GM12878 (cell line): ENCODE results near the gene ALOXE3. TPM values are rescaled to one million over a fixed set of nuclear protein-coding genes. Genes with fewer than 3 reads are reported as not detected.

Source experiments
- ATAC-seq: fragments of 200-7000 bp; cut with Tn5 transposase; 3 replicates; pipeline ENCODE4 v1.9.1; 2020; ENCODE audit warnings: mild to moderate bottlenecking, moderate library complexity
- BruUV-seq: library from RNA; stranded (reverse); fragments of 400-500 nt; replicated peaks from 2 replicates; lab custom pipeline; 2021; lab: Mats Ljungman, UMichigan
- CTCF ChIA-PET: fragments of 300-600 bp; sonication (Branson Sonifier 250); formaldehyde crosslinking; extraction: SDS; loops from one replicate; lab custom pipeline; 2021; ENCODE audit warnings: inconsistent platforms; lab: Yijun Ruan, JAX
- POLR2A ChIA-PET: fragments of 350-600 bp; formaldehyde crosslinking; extraction: SDS; loops from one replicate; lab custom pipeline; 2021; ENCODE audit warnings: inconsistent platforms; lab: Charles Lee
- RAD21 ChIA-PET: fragments of 300-600 bp; sonication (Branson Sonifier 250); formaldehyde crosslinking; loops from one replicate; lab custom pipeline; 2023; ENCODE audit warnings: antibody characterized with exemption; ENCODE audit not compliant: unreplicated experiment; lab: Charles Lee
- SMC1A ChIA-PET: fragments of 300-600 bp; sonication (Branson Sonifier 250); formaldehyde crosslinking; loops from one replicate; lab custom pipeline; 2023; ENCODE audit not compliant: unreplicated experiment, uncharacterized antibody; lab: Charles Lee
- DNase-seq: peaks from one replicate; pipeline ENCODE4 v3.0.0-alpha.2; 2011; ENCODE audit warnings: low read depth, low spot score
- FAIRE-seq: peaks from 3 replicates; lab custom pipeline; 2011; peaks lifted over from hg19 to GRCh38; lab: Jason Lieb, UNC
- H2AFZ ChIP-seq: 2 replicates; pipeline ENCODE4 v1.6.0; 2011; ENCODE audit warnings: low read depth, low read length, control low read depth; ENCODE audit not compliant: control insufficient read depth
- H3K27ac ChIP-seq: 2 replicates; pipeline ENCODE4 v1.5.1; 2011; ENCODE audit warnings: control low read depth; ENCODE audit not compliant: control insufficient read depth, insufficient read depth
- H3K27me3 ChIP-seq, 2 experiments: replicated peaks in 1 of 2; 2 replicates each; pipeline versions ENCODE4 v1.6.0 to v1.6.1; 2011; ENCODE audit warnings: low read length in 1 of 2; ENCODE audit not compliant: control insufficient read depth in 2 of 2, insufficient read depth in 2 of 2
- H3K36me3 ChIP-seq, 2 experiments: 2 replicates each; pipeline ENCODE4 v1.5.1; 2011; ENCODE audit warnings: low read length in 1 of 2; ENCODE audit not compliant: control insufficient read depth in 2 of 2, insufficient read depth in 2 of 2
- H3K4me1 ChIP-seq: 2 replicates; pipeline ENCODE4 v1.6.1; 2011; ENCODE audit warnings: mild to moderate bottlenecking, low read length, moderate library complexity, mixed read lengths; ENCODE audit not compliant: control insufficient read depth, insufficient read depth
- H3K4me2 ChIP-seq: 2 replicates; pipeline ENCODE4 v1.6.0; 2011; ENCODE audit warnings: control low read depth; ENCODE audit not compliant: control insufficient read depth, insufficient read depth
- H3K4me3 ChIP-seq: fragments of 200-600 bp; sonication (generic); 2 replicates; pipeline ENCODE4 v1.5.1; 2016
- H3K79me2 ChIP-seq: 2 replicates; pipeline ENCODE4 v1.6.0; 2011; ENCODE audit warnings: low read length; ENCODE audit not compliant: control insufficient read depth, insufficient read depth
- H3K9ac ChIP-seq: 2 replicates; pipeline ENCODE4 v1.8.0; 2011; ENCODE audit warnings: low read length, control low read depth, mixed read lengths; ENCODE audit not compliant: control insufficient read depth, insufficient read depth
- H3K9me3 ChIP-seq: replicated peaks from 3 replicates; pipeline ENCODE4 v1.5.1; 2011; ENCODE audit warnings: mild to moderate bottlenecking, low read length; ENCODE audit not compliant: control insufficient read depth, insufficient read depth
- H4K20me1 ChIP-seq: 2 replicates; pipeline ENCODE4 v1.6.0; 2011; ENCODE audit not compliant: control insufficient read depth, insufficient read depth
- BCL3 ChIP-seq: IDR thresholded peaks from 2 replicates; pipeline ENCODE4 v1.6.1; 2011; ENCODE audit warnings: borderline replicate concordance, low read depth, mild to moderate bottlenecking, moderate library complexity, low read length; ENCODE audit not compliant: insufficient read depth, poor library complexity, severe bottlenecking
- HDGF ChIP-seq: fragments of 450-650 bp; IDR thresholded peaks from 2 replicates; pipeline ENCODE4 v1.6.1; 2016; ENCODE audit warnings: antibody characterized with exemption
- IRF4 ChIP-seq: IDR thresholded peaks from 2 replicates; pipeline ENCODE4 v1.6.1; 2011; ENCODE audit warnings: low read depth, low read length
- JUNB ChIP-seq: IDR thresholded peaks from 2 replicates; pipeline ENCODE4 v1.6.1; 2016; ENCODE audit warnings: antibody characterized with exemption, mild to moderate bottlenecking
- KLF5 ChIP-seq: fragments of 450-650 bp; IDR thresholded peaks from 2 replicates; pipeline ENCODE4 v1.6.1; 2014; ENCODE audit warnings: mild to moderate bottlenecking; ENCODE audit not compliant: partially characterized antibody
- MTA2 ChIP-seq: fragments of 450-650 bp; IDR thresholded peaks from 2 replicates; pipeline ENCODE4 v1.6.1; 2016; ENCODE audit warnings: low read depth, mild to moderate bottlenecking, moderate library complexity
- MYB ChIP-seq: fragments of 150-350 bp; IDR thresholded peaks from 2 replicates; pipeline ENCODE4 v1.6.1; 2014; ENCODE audit warnings: mild to moderate bottlenecking, low read depth, low read length, borderline replicate concordance
- NFYA ChIP-seq: IDR thresholded peaks from 2 replicates; pipeline ENCODE4 v1.6.1; 2011; ENCODE audit warnings: low read depth, mild to moderate bottlenecking, low read length, improper control_type of control experiment, borderline replicate concordance
- POLR2AphosphoS2 ChIP-seq: IDR thresholded peaks from 2 replicates; pipeline ENCODE4 v1.6.1; 2011; ENCODE audit warnings: low read depth, mild to moderate bottlenecking, low read length, improper control_type of control experiment, moderate library complexity
- RUNX3 ChIP-seq: IDR thresholded peaks from 2 replicates; pipeline ENCODE4 v1.6.1; 2012; ENCODE audit warnings: low read length, inconsistent platforms
- SP1 ChIP-seq: IDR thresholded peaks from one replicate; pipeline ENCODE4 v1.6.1; 2011; ENCODE audit warnings: low read depth, low read length
- TAF1 ChIP-seq: IDR thresholded peaks from 2 replicates; pipeline ENCODE4 v1.6.1; 2011; ENCODE audit warnings: mild to moderate bottlenecking, low read depth, low read length, borderline replicate concordance
- WGBS: methylation state at CpG from one replicate; pipeline ENCODE4 v1.1.6; 2016; ENCODE audit warnings: low lambda C conversion rate; ENCODE audit not compliant: insufficient replicate concordance, insufficient coverage; ENCODE audit errors: missing lambda C conversion rate; 5-methylcytosine and 5-hydroxymethylcytosine counted together
- in situ Hi-C: fragments of 300-500 bp; cut with MboI; formaldehyde crosslinking; loops from 9 replicates; pipeline ENCODE4 v1.14.3; 2018; ENCODE audit warnings: mixed read lengths
- intact Hi-C: fragments of 100-400 bp; cut with micrococcal nuclease; formaldehyde crosslinking; loops from one replicate; pipeline ENCODE4 v1.14.2; 2022; ENCODE audit not compliant: unreplicated experiment
- polyA plus RNA-seq, 11 experiments: library from polyadenylated mRNA; depleted of rRNA in 4 of 11; unstranded in 6 of 11; stranded (reverse) in 5 of 11; fragments of >200 nt; fragmentation: Nextera tagmentation in 4 of 11; fragmentation: Illumina TruSeq in 1 of 11; extraction: Ambion mirVana in 4 of 11; extraction: Trizol in 1 of 11; gene quantifications; 1 replicate in 1 of 11; 2 replicates in 10 of 11; pipeline versions ENCODE4 v1.2.1 to v1.2.3, GENCODE V29; 2011 to 2016; ENCODE audit warnings: inconsistent platforms in 2 of 11, missing spikeins in 2 of 11, low read depth in 1 of 11
- total RNA-seq, 4 experiments: library from RNA; depleted of rRNA in 3 of 4; stranded (reverse); fragments of >200 nt in 3 of 4; fragmentation: Illumina TruSeq in 1 of 4; extraction: Trizol in 1 of 4; gene quantifications; 2 replicates each; pipeline versions ENCODE4 v1.2.1 to v1.2.3, GENCODE V29; 2013 to 2021

The ALOXE3 gene
- total and polyA plus RNA-seq, 10 of the 15 experiments (the other 5 are each of a cell fraction or from before 2014, with no cell fraction given), result 0.04 TPM; not detected in 9

GRCh38 chr17:8147141-8147804, 29.0 kb upstream of the ALOXE3 start:
- no peak overlapping the region for H3K4me2 ChIP-seq
- no peak for DNase-seq
- H3K9me3 ChIP-seq, result no peaks in the 10 kb centered on the region
- ChIA-PET CTCF (no interaction called here), RAD21 (no interaction called here)
- no peak overlapping the region for H3K27ac ChIP-seq
- no peak overlapping the region for H3K9ac ChIP-seq
- H4K20me1 ChIP-seq, result no peaks in the 10 kb centered on the region; the same call in 1 of the 2 replicates
- no peak for FAIRE-seq
- peaks cover 8% of the 10 kb centered on the region for H3K4me1 ChIP-seq
- TF ChIP-seq NFYA (no peak), POLR2AphosphoS2 (peak; percentile 21; the same call in 1 of the 2 replicates)
- TF ChIP-seq, all 136 proteins: peak for 1
- in situ Hi-C loops, result no loop called here
- SMC1A ChIA-PET, result no interaction called here
- POLR2A ChIA-PET, result interaction anchor here (1.5 kb wide), 1 partner anchor 12 kb away, joined by 4 read pairs; no protein-coding TSS in a partner anchor
- H3K4me3 ChIP-seq, result no peak overlapping the region
- 91% methylated on average over 23 of the region's 26 CpGs for WGBS
- peaks cover 9 to 30% of the 10 kb centered on the region in 2 experiments for H3K36me3 ChIP-seq
- intact Hi-C loops, result no loop called here
- no peak for ATAC-seq
- H3K79me2 ChIP-seq, result peaks cover 19% of the 10 kb centered on the region
- H3K27me3 ChIP-seq, result no peaks in the 10 kb centered on the region
- H2AFZ ChIP-seq, result no peak overlapping the region
- BruUV-seq, result no TSS peak

GRCh38 chr17:8146381-8147140, 28.2 kb upstream of the ALOXE3 start:
- Histone ChIP-seq H3K27me3 (no peaks in the 10 kb centered on the region), H3K27ac (no peak overlapping the region), H3K9ac (no peak overlapping the region), H3K9me3 (no peaks in the 10 kb centered on the region), H3K79me2 (peaks cover 13% of the 10 kb centered on the region), H4K20me1 (no peaks in the 10 kb centered on the region; the same call in 1 of the 2 replicates), H3K4me1 (peaks cover 8% of the 10 kb centered on the region), H3K4me2 (no peak overlapping the region), H3K36me3 (peaks cover 9 to 30% of the 10 kb centered on the region in 2 experiments), H3K4me3 (no peak overlapping the region), H2AFZ (no peak overlapping the region)
- ChIA-PET CTCF (no interaction called here), SMC1A (no interaction called here), RAD21 (no interaction called here), POLR2A (interaction anchor here (0.5 to 1.5 kb wide), 2 partner anchors 11 to 94 kb away, joined by 4 to 7 read pairs; no protein-coding TSS in a partner anchor)
- 83% methylated on average over 14 of the region's 14 CpGs for WGBS
- no peak for ATAC-seq
- in situ Hi-C loops (no loop called here), intact Hi-C loops (no loop called here)
- no peak for DNase-seq
- no TSS peak for BruUV-seq
- no peak for FAIRE-seq
- TF ChIP-seq JUNB (no peak), TAF1 (no peak), RUNX3 (no peak), MYB (no peak), KLF5 (no peak), IRF4 (no peak), MTA2 (no peak), HDGF (no peak), SP1 (no peak), BCL3 (no peak)
